Activated gamma-delta T cell treated with anti-CD3 and anti-CD28 coated beads, Interleukin-2, amount 50 U/mL, for 16 hours (primary cell): ENCODE data around the gene SMCHD1.
"Not testable (repeated sequence)": the region's sequence is repeated elsewhere in the genome, so short reads cannot be mapped to it uniquely, and the experiment has no call there.

Experiments
- DNase-seq: peaks from one replicate; pipeline ENCODE4 v3.0.0-alpha.2; 2020; ENCODE audit warnings: low read depth

The SMCHD1 gene

DNA sequence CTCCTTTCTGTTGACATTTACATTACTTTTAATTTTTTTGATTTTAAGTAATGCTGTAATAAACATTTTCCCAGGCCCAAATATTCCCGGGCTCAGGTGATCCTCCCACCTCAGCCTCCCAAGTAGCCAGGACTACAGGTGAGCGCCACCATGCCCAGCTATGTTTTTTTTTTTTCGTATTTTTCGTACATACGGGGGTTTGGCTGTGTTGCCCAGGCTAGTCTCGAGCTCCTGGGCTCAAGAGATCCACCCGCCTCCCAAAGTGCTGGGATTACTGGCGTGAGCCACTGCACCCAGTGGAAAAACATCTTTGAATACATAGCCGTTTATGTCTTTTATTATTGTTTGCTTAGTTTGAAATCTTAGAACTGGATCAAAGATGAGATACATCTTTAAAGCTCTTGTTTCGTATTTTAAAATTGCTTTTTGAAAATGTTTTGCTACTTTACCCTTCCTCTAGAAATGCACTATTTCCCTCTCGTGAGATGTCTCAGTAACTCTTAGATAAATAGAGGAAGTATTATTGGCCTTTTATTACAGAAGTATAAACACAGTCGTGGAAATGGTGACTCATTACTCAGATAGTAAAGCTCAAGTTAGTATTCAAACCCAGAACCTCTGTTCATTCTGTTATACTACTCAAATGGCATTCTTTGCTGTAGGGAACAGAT is 2.4 kb downstream of the SMCHD1 start:
- DNase-seq: no peak

DNA sequence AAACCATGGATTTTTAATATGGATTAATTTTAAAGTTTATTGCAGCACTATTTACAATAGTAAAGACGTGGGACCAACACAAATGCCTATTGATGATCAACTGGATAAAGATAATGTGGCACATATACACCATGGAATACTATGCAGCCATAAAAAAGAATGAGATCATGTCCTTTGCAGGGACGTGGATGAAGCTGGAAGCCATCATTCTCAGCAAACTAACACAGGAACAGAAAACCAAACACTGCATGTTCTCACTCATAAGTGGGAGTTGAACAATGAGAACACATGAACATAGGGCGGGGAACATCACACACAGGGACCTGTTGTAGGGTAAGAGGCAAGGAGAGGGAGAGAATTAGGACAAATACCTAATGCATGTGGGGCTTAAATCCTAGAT is 5.3 kb downstream of the SMCHD1 start:
- DNase-seq: not testable (repeated sequence)

- DNase-seq: not testable (repeated sequence)
Observed at GRCh38 chr18:2662288-2662687, 6.8 kb downstream of the SMCHD1 start.

DNA sequence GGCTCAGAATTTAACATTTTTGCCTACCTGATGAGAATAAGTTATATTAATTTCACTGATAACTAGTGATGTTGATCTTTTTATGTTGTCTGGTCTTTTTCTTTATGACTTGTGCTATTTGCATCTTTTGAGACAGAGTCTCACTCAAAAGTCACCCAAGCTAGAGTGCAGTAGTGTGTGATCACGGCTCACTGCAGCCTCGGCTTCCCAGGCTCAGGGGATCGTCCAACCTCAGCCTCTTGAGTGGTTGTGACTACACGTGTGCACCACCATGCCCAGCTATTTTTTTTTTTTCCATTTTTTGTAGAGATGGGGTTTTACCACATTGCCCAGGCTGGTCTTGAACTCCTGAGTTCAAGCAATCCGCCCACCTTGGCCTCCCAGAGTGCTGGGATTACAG is 7.5 kb downstream of the SMCHD1 start:
- no peak for DNase-seq

- no peak for DNase-seq
Observed at GRCh38 chr18:2672410-2672809, 16.9 kb downstream of the SMCHD1 start.

DNA sequence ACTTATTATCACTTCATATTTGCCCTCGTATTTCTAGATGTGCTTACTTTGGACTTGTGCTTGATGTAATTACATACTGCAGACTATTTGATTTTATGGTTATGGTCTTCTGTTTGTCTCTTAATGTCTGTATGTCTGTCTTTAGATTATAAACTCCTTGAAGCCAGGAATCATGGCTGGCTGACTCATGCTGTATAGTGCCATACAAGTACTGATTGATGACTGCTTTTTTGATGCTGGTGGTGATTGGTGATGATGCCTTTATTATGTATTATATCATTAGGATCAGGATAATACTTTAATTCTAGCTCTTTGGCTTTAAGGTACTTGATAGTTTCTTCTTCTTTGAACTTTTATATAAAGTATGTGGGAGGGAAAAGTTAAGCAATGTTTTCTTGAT is 17.3 kb downstream of the SMCHD1 start:
- DNase-seq: no peak

DNA sequence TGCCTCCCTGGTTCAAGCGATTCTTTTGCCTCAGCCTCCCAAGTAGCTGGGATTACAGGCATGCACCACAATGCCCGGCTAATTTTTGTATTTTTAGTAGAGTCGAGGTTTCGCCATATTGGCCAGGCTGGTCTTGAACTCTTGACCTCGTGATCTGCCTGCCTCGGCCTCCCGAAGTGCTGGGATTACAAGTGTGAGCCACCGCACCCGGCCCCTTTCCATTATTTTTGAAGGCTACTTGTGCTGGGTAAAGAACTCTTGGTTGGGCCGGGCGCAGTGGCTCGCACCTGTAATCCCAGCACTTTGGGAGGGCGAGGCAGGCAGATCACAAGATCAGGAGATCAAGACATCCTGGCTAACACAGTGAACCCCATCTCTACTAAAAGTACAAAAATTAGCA is 23.4 kb downstream of the SMCHD1 start:
- DNase-seq: not testable (repeated sequence)

- DNase-seq: no peak
Observed at GRCh38 chr18:2680216-2680792, 24.8 kb downstream of the SMCHD1 start.

- no peak for DNase-seq
Observed at GRCh38 chr18:2681993-2682603, 26.6 kb downstream of the SMCHD1 start.

DNA sequence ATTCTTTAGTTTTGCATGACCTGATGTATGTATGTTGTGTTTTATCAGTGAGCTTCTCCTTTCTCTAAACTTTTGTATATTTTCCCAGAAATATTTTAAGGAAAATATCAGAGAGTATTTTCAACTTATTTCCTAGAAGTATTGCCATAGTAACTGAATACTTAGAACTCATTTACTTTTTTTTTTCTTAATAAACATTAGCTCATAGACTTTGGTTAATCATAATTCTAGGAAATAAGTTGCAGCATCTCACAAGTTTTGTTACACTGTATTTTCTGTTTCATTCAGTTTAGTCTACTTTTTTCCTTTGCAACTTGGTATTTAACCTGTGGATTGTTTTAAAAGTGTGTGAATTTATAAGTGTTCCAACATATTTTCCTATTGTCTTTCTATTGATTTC is 27.5 kb downstream of the SMCHD1 start:
- no peak for DNase-seq

- DNase-seq: no peak
Observed at GRCh38 chr18:2686349-2686968, 30.9 kb downstream of the SMCHD1 start.

- DNase-seq: no peak
Observed at GRCh38 chr18:2687390-2688001, 32.0 kb downstream of the SMCHD1 start.

DNA sequence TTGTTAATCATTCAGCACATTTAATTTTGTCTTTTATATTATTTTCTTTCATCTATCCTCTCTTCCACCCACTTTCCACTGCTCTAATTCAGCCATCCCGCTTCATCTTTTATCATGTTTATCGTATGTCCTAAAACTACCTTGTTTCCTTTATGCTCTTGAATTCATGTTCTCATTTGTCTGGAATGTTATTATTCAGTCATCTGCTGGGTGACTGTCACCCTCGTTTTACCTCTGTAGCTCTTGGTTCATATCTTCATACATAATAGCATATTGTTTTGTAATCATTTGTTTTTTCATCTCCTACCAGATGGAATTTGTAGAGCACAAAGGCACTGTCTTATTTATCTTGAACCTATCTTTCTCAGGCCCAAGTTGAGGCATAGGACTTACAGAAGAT is 37.0 kb downstream of the SMCHD1 start:
- no peak for DNase-seq

DNA sequence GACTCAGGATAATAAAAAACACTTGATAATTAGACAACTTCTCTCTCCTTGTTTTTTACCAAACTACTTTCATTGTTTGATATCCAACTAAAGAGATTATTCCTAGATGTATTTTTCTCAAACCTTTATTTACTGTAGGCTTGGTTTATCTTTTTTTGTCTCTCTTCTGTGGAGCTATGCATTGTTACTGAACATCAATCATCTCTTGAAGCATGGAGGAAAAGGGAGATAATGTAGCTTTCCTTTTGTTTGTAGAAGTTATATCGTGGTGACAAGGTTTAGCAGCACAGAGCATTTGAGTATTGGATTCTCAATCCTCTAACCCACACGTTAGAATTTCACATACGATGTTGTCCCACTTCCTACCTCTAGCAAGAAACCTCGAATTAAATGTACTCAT is 41.7 kb downstream of the SMCHD1 start:
- DNase-seq: no peak

DNA sequence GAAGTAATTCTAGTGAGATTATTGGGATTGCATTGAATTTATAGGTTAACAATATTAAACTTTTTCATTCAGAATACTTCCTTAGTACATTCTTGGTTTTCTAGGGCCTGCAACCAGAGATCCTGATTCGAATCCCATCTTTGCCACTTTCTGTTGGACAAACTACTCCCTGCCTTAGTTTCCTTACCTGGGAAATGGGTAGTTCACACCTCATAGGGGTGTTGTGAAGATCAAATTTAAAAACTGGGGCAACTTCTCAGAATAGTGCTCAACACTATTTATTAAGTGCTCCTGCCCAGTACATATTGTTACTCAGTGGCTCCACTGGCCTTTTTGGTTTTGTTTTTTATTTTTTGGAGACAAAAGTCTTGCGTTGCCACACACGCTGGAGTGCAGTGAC is 43.5 kb downstream of the SMCHD1 start:
- DNase-seq: no peak

- no peak for DNase-seq
Observed at GRCh38 chr18:2704541-2704940, 49.0 kb downstream of the SMCHD1 start.

DNA sequence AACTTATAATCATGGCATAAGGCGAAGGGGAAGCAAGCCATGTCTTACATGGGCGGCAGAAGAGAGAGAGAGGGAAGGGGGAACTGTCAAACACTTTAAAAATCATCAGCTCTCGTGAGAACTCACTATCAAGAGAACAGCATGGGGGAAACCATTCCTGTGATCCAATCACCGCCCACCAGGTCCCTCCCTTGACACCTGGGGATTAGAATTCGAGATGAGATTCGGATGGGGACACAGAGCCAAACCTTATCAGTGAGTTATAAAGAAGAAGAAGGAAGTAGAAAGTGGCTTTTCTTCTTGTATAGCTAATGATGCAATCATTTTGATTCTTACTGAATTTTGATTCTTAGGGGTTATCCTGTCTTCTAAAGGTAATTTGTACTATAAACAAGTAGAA is 51.4 kb downstream of the SMCHD1 start:
- no peak for DNase-seq

- DNase-seq: no peak
Observed at GRCh38 chr18:2707551-2708168, 52.1 kb downstream of the SMCHD1 start.

DNA sequence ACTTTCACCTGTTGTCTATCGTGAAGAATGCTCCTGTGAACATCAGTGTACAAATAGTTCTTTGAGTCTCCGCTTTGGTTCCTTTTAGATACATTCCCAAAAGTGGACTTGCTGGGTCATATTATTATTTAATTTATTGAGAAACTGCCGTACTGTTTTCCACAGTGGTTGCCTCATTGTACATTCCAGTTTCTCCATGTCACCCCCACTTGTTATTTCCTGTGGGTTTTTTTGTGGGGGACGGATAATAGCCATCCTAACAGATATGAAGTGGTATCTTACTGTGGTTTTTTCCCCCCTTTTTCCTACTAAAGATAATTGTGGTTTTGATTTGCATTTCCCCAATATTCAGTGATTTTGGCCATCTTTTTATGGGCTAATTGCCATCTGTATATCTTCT is 53.8 kb downstream of the SMCHD1 start:
- DNase-seq: no peak

DNA sequence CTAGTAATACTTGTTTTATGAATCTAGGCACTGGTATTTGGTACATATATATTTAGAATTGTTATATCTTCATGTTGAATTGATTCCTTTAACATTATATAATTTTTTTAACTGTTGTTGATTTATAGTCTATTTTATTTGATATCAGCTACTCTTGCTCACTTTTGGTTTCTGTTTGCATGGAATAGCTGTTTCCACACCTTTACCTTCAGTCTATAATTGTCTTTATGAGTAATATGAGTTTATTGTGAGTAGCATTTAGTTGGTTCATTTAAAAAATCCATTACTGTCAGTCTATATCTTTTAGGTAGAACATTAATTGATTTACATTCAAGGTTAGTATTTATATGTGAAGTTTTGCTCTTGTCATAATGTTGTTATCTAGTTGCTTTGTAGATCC is 58.6 kb downstream of the SMCHD1 start:
- DNase-seq: no peak

DNA sequence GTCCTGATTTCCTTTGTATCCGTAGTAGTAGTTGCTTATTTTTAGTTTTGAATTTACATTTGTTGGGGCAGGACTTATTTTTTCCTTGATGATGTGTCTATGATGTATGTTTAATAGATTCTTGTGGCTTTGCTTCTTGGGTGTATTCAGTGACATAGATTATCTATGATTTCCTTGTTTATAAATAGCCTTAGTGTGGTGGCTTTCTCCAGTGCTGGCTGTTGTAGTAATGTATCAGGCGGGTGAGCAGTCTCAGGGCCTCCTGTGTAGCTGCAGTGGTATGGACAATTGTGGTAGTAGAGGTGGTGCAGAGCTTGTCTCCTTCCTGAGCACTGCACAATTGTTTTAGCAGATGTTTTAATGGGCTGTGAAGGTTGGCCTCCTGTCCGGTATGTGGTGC is 60.5 kb downstream of the SMCHD1 start:
- no peak for DNase-seq
